H1 (cell line): Measurements from ENCODE around the gene SCGN.

Experiments used
- CHD2 ChIP-seq: IDR thresholded peaks from 2 replicates; pipeline ENCODE4 v1.6.1; 2012; ENCODE audit warnings: low read length, improper control_type of control experiment
- POLR2A ChIP-seq, 2 experiments: IDR thresholded peaks; 1 replicate in 1 of 2; 2 replicates in 1 of 2; pipeline ENCODE4 v1.6.1; 2011; ENCODE audit warnings: low read depth in 2 of 2, low read length in 2 of 2, mild to moderate bottlenecking in 2 of 2; ENCODE audit errors: control extremely low read depth in 1 of 2
- TF ChIP-seq, protein P1 (sequence below), 3 experiments: IDR thresholded peaks; 1 replicate in 2 of 3; 2 replicates in 1 of 3; pipeline versions ENCODE4 v1.5.1 to v1.6.1; 2011; ENCODE audit warnings: low read length in 3 of 3, mild to moderate bottlenecking in 3 of 3, inconsistent platforms in 2 of 3, low read depth in 1 of 3, moderate library complexity in 1 of 3; ENCODE audit not compliant: insufficient read depth in 1 of 3; ENCODE audit errors: control extremely low read depth in 1 of 3

GRCh38 chr6:25706314-25707014 is 54.4 kb downstream of the SCGN start:
- TF ChIP-seq POLR2A (IDR thresholded peaks at IDR 0.05; ENCODE audit: control extremely low read depth in 1 of 2, low read depth in 2 of 2, low read length in 2 of 2), result no peak
- TF ChIP-seq, protein P1, sequence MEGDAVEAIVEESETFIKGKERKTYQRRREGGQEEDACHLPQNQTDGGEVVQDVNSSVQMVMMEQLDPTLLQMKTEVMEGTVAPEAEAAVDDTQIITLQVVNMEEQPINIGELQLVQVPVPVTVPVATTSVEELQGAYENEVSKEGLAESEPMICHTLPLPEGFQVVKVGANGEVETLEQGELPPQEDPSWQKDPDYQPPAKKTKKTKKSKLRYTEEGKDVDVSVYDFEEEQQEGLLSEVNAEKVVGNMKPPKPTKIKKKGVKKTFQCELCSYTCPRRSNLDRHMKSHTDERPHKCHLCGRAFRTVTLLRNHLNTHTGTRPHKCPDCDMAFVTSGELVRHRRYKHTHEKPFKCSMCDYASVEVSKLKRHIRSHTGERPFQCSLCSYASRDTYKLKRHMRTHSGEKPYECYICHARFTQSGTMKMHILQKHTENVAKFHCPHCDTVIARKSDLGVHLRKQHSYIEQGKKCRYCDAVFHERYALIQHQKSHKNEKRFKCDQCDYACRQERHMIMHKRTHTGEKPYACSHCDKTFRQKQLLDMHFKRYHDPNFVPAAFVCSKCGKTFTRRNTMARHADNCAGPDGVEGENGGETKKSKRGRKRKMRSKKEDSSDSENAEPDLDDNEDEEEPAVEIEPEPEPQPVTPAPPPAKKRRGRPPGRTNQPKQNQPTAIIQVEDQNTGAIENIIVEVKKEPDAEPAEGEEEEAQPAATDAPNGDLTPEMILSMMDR (IDR thresholded peaks at IDR 0.05; ENCODE audit: control extremely low read depth in 1 of 3, insufficient read depth in 1 of 3, low read depth in 1 of 3, low read length in 3 of 3), result no peak
- TF ChIP-seq CHD2, result no peak
